Keratinocyte (primary cell): ENCODE results near the gene SLC40A1. TPM values are rescaled to one million over a fixed set of nuclear protein-coding genes. Genes with fewer than 3 reads are reported as not detected.

Source experiments
- DNase-seq: peaks from one replicate; pipeline ENCODE4 v3.0.0-alpha.2; 2011; ENCODE audit warnings: low read depth, missing footprints, low spot score
- FAIRE-seq: peaks from 2 replicates; lab custom pipeline; 2011; peaks lifted over from hg19 to GRCh38; lab: Jason Lieb, UNC
- H2AFZ ChIP-seq: 2 replicates; pipeline ENCODE4 v1.6.0; 2012; ENCODE audit warnings: low read length, control low read depth, inconsistent platforms; ENCODE audit not compliant: control insufficient read depth
- H3K27ac ChIP-seq: 2 replicates; pipeline ENCODE4 v1.5.1; 2011; ENCODE audit warnings: low read length; ENCODE audit not compliant: control insufficient read depth, insufficient read depth
- H3K27me3 ChIP-seq: 3 replicates; pipeline ENCODE4 v1.6.0; 2011; ENCODE audit warnings: low read length; ENCODE audit not compliant: control insufficient read depth, insufficient read depth; ENCODE audit errors: extremely low read depth
- H3K36me3 ChIP-seq, 2 experiments: 2 replicates in 1 of 2; 3 replicates in 1 of 2; pipeline ENCODE4 v1.5.1; 2011; ENCODE audit warnings: low read length in 2 of 2, mild to moderate bottlenecking in 1 of 2; ENCODE audit not compliant: control insufficient read depth in 2 of 2, insufficient read depth in 2 of 2; ENCODE audit errors: extremely low read depth in 1 of 2
- H3K4me1 ChIP-seq: 3 replicates; pipeline ENCODE4 v1.5.1; 2011; ENCODE audit warnings: low read length; ENCODE audit not compliant: control insufficient read depth, insufficient read depth; ENCODE audit errors: extremely low read depth
- H3K4me2 ChIP-seq: 3 replicates; pipeline ENCODE4 v1.6.0; 2011; ENCODE audit warnings: low read depth, low read length; ENCODE audit not compliant: control insufficient read depth, insufficient read depth; ENCODE audit errors: extremely low read depth
- H3K4me3 ChIP-seq, 3 experiments: fragments of 200-600 bp in 1 of 3; sonication (generic) in 1 of 3; 2 replicates in 2 of 3; 3 replicates in 1 of 3; pipeline ENCODE4 v1.5.1; 2011 to 2016; ENCODE audit warnings: low read length in 3 of 3, mild to moderate bottlenecking in 3 of 3, control low read depth in 2 of 3, inconsistent platforms in 1 of 3, low read depth in 1 of 3, mixed read lengths in 1 of 3, mixed run types in 1 of 3, moderate library complexity in 1 of 3; ENCODE audit not compliant: control insufficient read depth in 2 of 3, insufficient read depth in 2 of 3; ENCODE audit errors: extremely low read depth in 1 of 3
- H3K79me2 ChIP-seq: 2 replicates; pipeline ENCODE4 v1.6.0; 2012; ENCODE audit warnings: low read length; ENCODE audit not compliant: control insufficient read depth, insufficient read depth
- H3K9ac ChIP-seq: 3 replicates; pipeline ENCODE4 v1.6.0; 2011; ENCODE audit warnings: low read length; ENCODE audit not compliant: control insufficient read depth, insufficient read depth; ENCODE audit errors: extremely low read depth
- H3K9me1 ChIP-seq: 3 replicates; pipeline ENCODE4 v1.6.0; 2011; ENCODE audit warnings: low read length; ENCODE audit not compliant: control insufficient read depth, insufficient read depth; ENCODE audit errors: extremely low read depth
- H3K9me3 ChIP-seq: 2 replicates; pipeline ENCODE4 v1.5.1; 2012; ENCODE audit warnings: low read depth, low read length; ENCODE audit not compliant: control insufficient read depth
- H4K20me1 ChIP-seq: 3 replicates; pipeline ENCODE4 v1.6.0; 2011; ENCODE audit warnings: low read length; ENCODE audit not compliant: control insufficient read depth, insufficient read depth; ENCODE audit errors: extremely low read depth
- EZH2 ChIP-seq: IDR thresholded peaks from one replicate; pipeline ENCODE4 v1.6.1; 2012; ENCODE audit warnings: inconsistent platforms, mild to moderate bottlenecking, low read length, moderate library complexity
- dilution Hi-C: fragments of 300-500 bp; cut with MboI; formaldehyde crosslinking; loops from one replicate; pipeline ENCODE4 v1.7.0; 2020; ENCODE audit warnings: low sequenced_read_pairs; ENCODE audit not compliant: extremely low pct_ligation_motif_present
- polyA plus RNA-seq, 5 experiments: library from polyadenylated mRNA; depleted of rRNA in 3 of 5; stranded (reverse) in 3 of 5; stranded (forward) in 1 of 5; unstranded in 1 of 5; fragments of >200 nt; gene quantifications; 1 replicate in 1 of 5; 2 replicates in 3 of 5; 3 replicates in 1 of 5; pipeline versions ENCODE4 v1.2.1 to v1.2.3, GENCODE V29; 2011 to 2012; ENCODE audit warnings: missing spikeins in 2 of 5, low read depth in 1 of 5, low replicate concordance in 1 of 5
- TF ChIP-seq, protein P1 (sequence below), 3 experiments: IDR thresholded peaks in 1 of 3; conservative IDR thresholded peaks in 1 of 3; optimal IDR thresholded peaks in 1 of 3; 2 replicates in 2 of 3; 3 replicates in 1 of 3; pipeline versions ENCODE3 to v1.5.1; 2011; ENCODE audit warnings: low read length in 3 of 3, mild to moderate bottlenecking in 3 of 3, moderate library complexity in 2 of 3, control low read depth in 1 of 3, inconsistent platforms in 1 of 3; ENCODE audit not compliant: insufficient read depth in 2 of 3; ENCODE audit errors: extremely low read depth in 1 of 3

Gene SLC40A1
- polyA plus RNA-seq, 1 donor (not counting 4 experiments of a cell fraction or from before 2014, with no cell fraction given): 0.09 TPM

DNA sequence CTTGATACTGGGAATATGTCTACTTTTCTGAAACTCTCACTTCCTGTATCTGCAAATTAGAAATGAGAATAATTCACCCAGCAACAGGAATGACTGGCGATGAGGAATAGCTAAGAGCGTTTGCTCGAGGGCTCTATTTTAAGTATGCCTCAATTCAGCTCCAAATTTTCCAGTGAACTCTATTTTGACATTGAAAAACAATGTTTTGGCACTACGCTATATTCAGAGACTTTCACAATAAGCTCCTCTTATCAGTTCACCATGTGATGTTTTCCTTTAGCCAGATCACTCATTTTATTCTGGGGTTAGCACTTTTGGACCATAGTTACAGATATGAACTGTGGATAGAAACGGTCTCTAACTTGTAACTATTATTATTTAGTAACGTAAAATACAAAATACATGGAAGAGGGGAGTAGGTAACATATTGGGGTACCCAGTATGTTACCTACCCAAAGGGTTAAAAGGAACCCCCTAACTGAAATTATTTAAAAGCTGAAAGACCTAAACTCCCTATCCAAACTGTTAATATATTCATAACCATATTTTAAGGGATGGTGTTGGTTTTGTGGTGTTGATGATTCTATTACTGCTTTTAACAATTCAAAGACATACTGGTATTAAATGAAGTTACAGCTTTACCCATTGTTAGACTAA is 28.1 kb downstream of the SLC40A1 start:
- H3K4me3 ChIP-seq: no peak overlapping the region
- H3K9me3 ChIP-seq: no peaks in the 10 kb centered on the region
- no peak for TF ChIP-seq EZH2
- TF ChIP-seq, protein P1, sequence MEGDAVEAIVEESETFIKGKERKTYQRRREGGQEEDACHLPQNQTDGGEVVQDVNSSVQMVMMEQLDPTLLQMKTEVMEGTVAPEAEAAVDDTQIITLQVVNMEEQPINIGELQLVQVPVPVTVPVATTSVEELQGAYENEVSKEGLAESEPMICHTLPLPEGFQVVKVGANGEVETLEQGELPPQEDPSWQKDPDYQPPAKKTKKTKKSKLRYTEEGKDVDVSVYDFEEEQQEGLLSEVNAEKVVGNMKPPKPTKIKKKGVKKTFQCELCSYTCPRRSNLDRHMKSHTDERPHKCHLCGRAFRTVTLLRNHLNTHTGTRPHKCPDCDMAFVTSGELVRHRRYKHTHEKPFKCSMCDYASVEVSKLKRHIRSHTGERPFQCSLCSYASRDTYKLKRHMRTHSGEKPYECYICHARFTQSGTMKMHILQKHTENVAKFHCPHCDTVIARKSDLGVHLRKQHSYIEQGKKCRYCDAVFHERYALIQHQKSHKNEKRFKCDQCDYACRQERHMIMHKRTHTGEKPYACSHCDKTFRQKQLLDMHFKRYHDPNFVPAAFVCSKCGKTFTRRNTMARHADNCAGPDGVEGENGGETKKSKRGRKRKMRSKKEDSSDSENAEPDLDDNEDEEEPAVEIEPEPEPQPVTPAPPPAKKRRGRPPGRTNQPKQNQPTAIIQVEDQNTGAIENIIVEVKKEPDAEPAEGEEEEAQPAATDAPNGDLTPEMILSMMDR (optimal IDR thresholded peaks at IDR 0.05 in 1 of 3, IDR thresholded peaks at IDR 0.05 in 1 of 3, conservative IDR thresholded peaks at IDR 0.05 in 1 of 3; ENCODE audit: extremely low read depth in 1 of 3, insufficient read depth in 2 of 3, low read length in 3 of 3): no peak
- no peak overlapping the region for H3K9ac ChIP-seq
- H3K79me2 ChIP-seq: no peaks in the 10 kb centered on the region
- H3K27ac ChIP-seq: no peak overlapping the region
- no peak overlapping the region for H2AFZ ChIP-seq
- H3K36me3 ChIP-seq: no peaks in the 10 kb centered on the region
- H3K9me1 ChIP-seq: no peaks in the 10 kb centered on the region
- FAIRE-seq (no peak), DNase-seq (no peak)
- dilution Hi-C loops: no loop called here
- H3K27me3 ChIP-seq: no peaks in the 10 kb centered on the region
- H3K4me2 ChIP-seq: no peak overlapping the region
- H4K20me1 ChIP-seq: no peaks in the 10 kb centered on the region
- peaks cover 9% of the 10 kb centered on the region for H3K4me1 ChIP-seq

DNA sequence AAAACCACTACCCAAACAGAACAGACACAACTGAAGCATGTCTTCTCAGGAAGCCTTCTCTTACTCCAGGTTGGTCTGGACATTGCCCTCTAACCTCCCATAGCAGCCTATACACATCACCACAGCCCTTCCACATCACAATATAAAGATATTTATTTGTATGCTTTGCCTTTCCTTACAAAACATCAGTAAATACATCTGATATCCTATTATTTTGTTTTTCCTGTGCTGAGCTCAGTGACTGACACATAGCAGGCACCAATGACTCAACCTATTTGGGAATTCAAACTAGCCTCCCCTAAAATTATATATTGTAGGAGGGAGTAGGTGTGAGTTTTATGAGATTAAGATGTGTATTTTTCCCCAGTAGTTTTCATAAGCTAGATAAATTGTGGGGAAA is 28.8 kb downstream of the SLC40A1 start:
- Histone ChIP-seq H3K4me3 (no peak overlapping the region), H3K36me3 (no peaks in the 10 kb centered on the region), H3K79me2 (no peaks in the 10 kb centered on the region), H4K20me1 (no peaks in the 10 kb centered on the region), H2AFZ (no peak overlapping the region), H3K27me3 (no peaks in the 10 kb centered on the region), H3K9me1 (no peaks in the 10 kb centered on the region), H3K27ac (no peak overlapping the region), H3K4me2 (no peak overlapping the region), H3K9me3 (no peaks in the 10 kb centered on the region), H3K4me1 (peaks cover 6% of the 10 kb centered on the region), H3K9ac (no peak overlapping the region)
- dilution Hi-C loops: no loop called here
- DNase-seq: no peak
- TF ChIP-seq, protein P1 (optimal IDR thresholded peaks at IDR 0.05 in 1 of 3, IDR thresholded peaks at IDR 0.05 in 1 of 3, conservative IDR thresholded peaks at IDR 0.05 in 1 of 3; ENCODE audit: extremely low read depth in 1 of 3, insufficient read depth in 2 of 3, low read length in 3 of 3): no peak
- TF ChIP-seq EZH2: no peak
- FAIRE-seq: no peak
